BLaER1 treated with 17β-estradiol and CSF1 and Interleukin-3, amounts not matched to agents 10 nM and 100 nM (cell line): ENCODE measurements around the gene ADAMTS16.
"Not testable (repeated sequence)": the region's sequence is repeated elsewhere in the genome, so short reads cannot be mapped to it uniquely, and the experiment has no call there.

Experiments used
- H3K27ac ChIP-seq, 11 experiments: shearing (Covaris generic); formaldehyde crosslinking; 2 replicates each; pipeline ENCODE4 v1.8.1; 2022
- H3K27me3 ChIP-seq, 11 experiments: shearing (Covaris generic); formaldehyde crosslinking; 2 replicates each; pipeline ENCODE4 v1.8.1; 2022
- H3K36me3 ChIP-seq, 11 experiments: shearing (Covaris generic); formaldehyde crosslinking; 2 replicates each; pipeline ENCODE4 v1.8.1; 2022
- H3K4me1 ChIP-seq, 10 experiments: shearing (Covaris generic); formaldehyde crosslinking; 2 replicates each; pipeline ENCODE4 v1.8.1; 2022
- H3K4me2 ChIP-seq, 11 experiments: shearing (Covaris generic); formaldehyde crosslinking; 2 replicates each; pipeline ENCODE4 v1.8.1; 2022
- H3K4me3 ChIP-seq, 10 experiments: shearing (Covaris generic); formaldehyde crosslinking; 2 replicates each; pipeline ENCODE4 v1.8.1; 2022
- H3K9ac ChIP-seq, 11 experiments: shearing (Covaris generic); formaldehyde crosslinking; 2 replicates each; pipeline ENCODE4 v1.8.1; 2022
- H3K9me3 ChIP-seq, 11 experiments: shearing (Covaris generic); formaldehyde crosslinking; replicated peaks in 1 of 11; 2 replicates each; pipeline ENCODE4 v1.8.1; 2022
- H4K20me1 ChIP-seq, 11 experiments: shearing (Covaris generic); formaldehyde crosslinking; 2 replicates each; pipeline ENCODE4 v1.8.1; 2022
- Cebpa-rat ChIP-seq, 11 experiments: shearing (Covaris generic); IDR thresholded peaks; 2 replicates each; pipeline ENCODE4 v1.8.1; 2022

Gene ADAMTS16

GRCh38 chr5:5122776-5123175 is 17.4 kb upstream of the ADAMTS16 start:
- Histone ChIP-seq H3K4me1 (0 out of 20 replicates have a peak, but pooled peaks cover 0 to 5% (median 0%) of the 10 kb centered on the region in 10 experiments), H3K27ac (no peak overlapping the region), H4K20me1 (no peaks in the 10 kb centered on the region), H3K36me3 (no peaks in the 10 kb centered on the region), H3K4me2 (no peak overlapping the region), H3K9me3 (peaks cover under 1 to 27% (median 10%) of the 10 kb centered on the region in 11 experiments; a peak in 14 of 22 replicates), H3K4me3 (no peak overlapping the region), H3K27me3 (no peaks in the 10 kb centered on the region), H3K9ac (no peak overlapping the region)
- TF ChIP-seq Cebpa-rat (IDR thresholded peaks at IDR 0.05): no peak

GRCh38 chr5:5124231-5124630 is 15.9 kb upstream of the ADAMTS16 start:
- no peak for TF ChIP-seq Cebpa-rat (IDR thresholded peaks at IDR 0.05)
- Histone ChIP-seq H3K4me2 (no peak overlapping the region), H3K27ac (no peak overlapping the region), H3K27me3 (no peaks in the 10 kb centered on the region), H3K4me1 (0 out of 20 replicates have a peak, but pooled peaks cover 0 to 5% (median 0%) of the 10 kb centered on the region in 10 experiments), H4K20me1 (no peaks in the 10 kb centered on the region), H3K9me3 (peaks cover 0 to 12% (median 0%) of the 10 kb centered on the region in 11 experiments; a peak in 3 of 22 replicates), H3K4me3 (no peak overlapping the region), H3K9ac (no peak overlapping the region), H3K36me3 (no peaks in the 10 kb centered on the region)

- H3K36me3 ChIP-seq: no peaks in the 10 kb centered on the region
Measured at GRCh38 chr5:5126444-5126843, 13.7 kb upstream of the ADAMTS16 start.

GRCh38 chr5:5128766-5129165 is 11.4 kb upstream of the ADAMTS16 start:
- H3K9me3 ChIP-seq: peaks cover 0 to under 1% (median 0%) of the 10 kb centered on the region in 11 experiments; a peak in 2 of 22 replicates
- no peak overlapping the region for H3K4me2 ChIP-seq
- H4K20me1 ChIP-seq: no peaks in the 10 kb centered on the region
- H3K9ac ChIP-seq: no peak overlapping the region
- no peak for TF ChIP-seq Cebpa-rat (IDR thresholded peaks at IDR 0.05)
- H3K4me3 ChIP-seq: no peak overlapping the region
- H3K36me3 ChIP-seq: no peaks in the 10 kb centered on the region
- no peak overlapping the region for H3K27ac ChIP-seq
- no peaks in the 10 kb centered on the region for H3K27me3 ChIP-seq
- 0 out of 20 replicates have a peak, but pooled peaks cover 0 to 5% (median 0%) of the 10 kb centered on the region in 10 experiments for H3K4me1 ChIP-seq

More at GRCh38 chr5:5126444-5126843, 13.7 kb upstream of the ADAMTS16 start:
- Histone ChIP-seq H4K20me1 (no peaks in the 10 kb centered on the region), H3K4me3 (no peak overlapping the region), H3K4me2 (peak overlapping the region in 1 of 11 experiments; percentile 7; a peak in 1 of 22 replicates), H3K4me1 (0 out of 20 replicates have a peak, but pooled peaks cover 0 to 5% (median 0%) of the 10 kb centered on the region in 10 experiments), H3K9ac (no peak overlapping the region), H3K27ac (no peak overlapping the region), H3K9me3 (no peaks in the 10 kb centered on the region), H3K27me3 (no peaks in the 10 kb centered on the region)
- no peak for TF ChIP-seq Cebpa-rat (IDR thresholded peaks at IDR 0.05)

- Histone ChIP-seq H3K4me2 (no peak overlapping the region), H3K27ac (no peak overlapping the region), H3K27me3 (no peaks in the 10 kb centered on the region), H3K9me3 (peaks cover 0 to 6% (median 0%) of the 10 kb centered on the region in 11 experiments; a peak in 4 of 22 replicates), H3K4me1 (no peaks in the 10 kb centered on the region), H4K20me1 (no peaks in the 10 kb centered on the region), H3K4me3 (no peak overlapping the region), H3K9ac (no peak overlapping the region), H3K36me3 (no peaks in the 10 kb centered on the region)
- TF ChIP-seq Cebpa-rat (IDR thresholded peaks at IDR 0.05): peak in 2 of 11 experiments; percentile 46 to 48; a peak in 4 of 22 replicates
Measured at GRCh38 chr5:5132234-5132633, 7.9 kb upstream of the ADAMTS16 start.

- no peak for TF ChIP-seq Cebpa-rat (IDR thresholded peaks at IDR 0.05)
- H3K9me3 ChIP-seq: peaks cover 0 to 6% (median 0%) of the 10 kb centered on the region in 11 experiments; a peak in 4 of 22 replicates
- H3K27me3 ChIP-seq: no peaks in the 10 kb centered on the region
- H3K4me1 ChIP-seq: no peaks in the 10 kb centered on the region
- no peak overlapping the region for H3K27ac ChIP-seq
- no peaks in the 10 kb centered on the region for H3K36me3 ChIP-seq
- H4K20me1 ChIP-seq: no peaks in the 10 kb centered on the region
- H3K9ac ChIP-seq: no peak overlapping the region
- H3K4me3 ChIP-seq: no peak overlapping the region
- H3K4me2 ChIP-seq: no peak overlapping the region
Measured at GRCh38 chr5:5132693-5133295, 7.3 kb upstream of the ADAMTS16 start.

GRCh38 chr5:5134107-5134506 is 6.0 kb upstream of the ADAMTS16 start:
- Histone ChIP-seq H3K27me3 (no peaks in the 10 kb centered on the region), H3K36me3 (no peaks in the 10 kb centered on the region), H3K4me2 (no peak overlapping the region), H3K4me3 (no peak overlapping the region), H3K9me3 (peaks cover 0 to 8% (median 3%) of the 10 kb centered on the region in 11 experiments; a peak in 19 of 22 replicates), H3K4me1 (no peaks in the 10 kb centered on the region), H3K9ac (no peak overlapping the region), H3K27ac (no peak overlapping the region), H4K20me1 (no peaks in the 10 kb centered on the region)
- no peak for TF ChIP-seq Cebpa-rat (IDR thresholded peaks at IDR 0.05)

GRCh38 chr5:5135957-5136676 is 4.0 kb upstream of the ADAMTS16 start:
- Histone ChIP-seq H3K4me2 (no peak overlapping the region), H3K36me3 (no peaks in the 10 kb centered on the region)
- no peak for TF ChIP-seq Cebpa-rat (IDR thresholded peaks at IDR 0.05)

GRCh38 chr5:5137851-5138250 is 2.3 kb upstream of the ADAMTS16 start:
- H3K9ac ChIP-seq, H3K27me3 ChIP-seq, H3K36me3 ChIP-seq, H3K4me3 ChIP-seq, H3K27ac ChIP-seq, H3K4me1 ChIP-seq, H4K20me1 ChIP-seq, H3K4me2 ChIP-seq: not testable (repeated sequence)
- H3K9me3 ChIP-seq: peaks cover 10 to 22% (median 18%) of the 10 kb centered on the region in 11 experiments; a peak in 21 of 22 replicates

More at GRCh38 chr5:5135957-5136676, 4.0 kb upstream of the ADAMTS16 start:
- H3K4me3 ChIP-seq: no peak overlapping the region
- no peaks in the 10 kb centered on the region for H3K4me1 ChIP-seq
- H3K9me3 ChIP-seq: peaks cover 10 to 22% (median 18%) of the 10 kb centered on the region in 11 experiments; a peak in 21 of 22 replicates
- peaks cover 0 to 5% (median 0%) of the 10 kb centered on the region in 11 experiments; a peak in 4 of 22 replicates for H3K27me3 ChIP-seq
- H3K9ac ChIP-seq: no peak overlapping the region
- no peak overlapping the region for H3K27ac ChIP-seq
- no peaks in the 10 kb centered on the region for H4K20me1 ChIP-seq
